SJSA1 (cell line): Measurements from ENCODE around the gene ARRDC1. TPM values are rescaled to one million over a fixed set of nuclear protein-coding genes. Genes with fewer than 3 reads are reported as not detected.

Experiments
- DNase-seq, 2 experiments: peaks; one replicate each; pipeline ENCODE4 v3.0.0-alpha.2; 2015 to 2020; ENCODE audit warnings: low spot score in 2 of 2, low read depth in 1 of 2
- H3K27ac ChIP-seq: fragments of 250-450 bp; sonication (Bioruptor Pico); 2 replicates; pipeline ENCODE4 v1.5.1; 2020; ENCODE audit warnings: mild to moderate bottlenecking, moderate library complexity
- H3K27me3 ChIP-seq: fragments of 250-450 bp; sonication (Bioruptor Pico); replicated peaks from 2 replicates; pipeline ENCODE4 v1.5.1; 2020; ENCODE audit warnings: mild to moderate bottlenecking, moderate library complexity
- H3K36me3 ChIP-seq: fragments of 250-450 bp; sonication (Bioruptor Pico); 2 replicates; pipeline ENCODE4 v1.5.1; 2020; ENCODE audit warnings: mild to moderate bottlenecking
- H3K4me1 ChIP-seq: fragments of 250-450 bp; sonication (Bioruptor Pico); replicated peaks from 2 replicates; pipeline ENCODE4 v1.6.1; 2021; ENCODE audit warnings: mild to moderate bottlenecking
- H3K4me3 ChIP-seq: fragments of 250-450 bp; sonication (Bioruptor Pico); 2 replicates; pipeline ENCODE4 v1.5.1; 2020; ENCODE audit warnings: mild to moderate bottlenecking
- H3K9me3 ChIP-seq: fragments of 250-450 bp; sonication (Bioruptor Pico); replicated peaks from 2 replicates; pipeline ENCODE4 v1.5.1; 2020; ENCODE audit warnings: mild to moderate bottlenecking
- total RNA-seq: library from RNA; depleted of rRNA; stranded (reverse); fragments of >200 nt; shearing (Covaris generic); gene quantifications from 2 replicates; pipeline ENCODE4 v1.2.3, GENCODE V29; 2014

Gene ARRDC1
- total RNA-seq, 1 experiment from 2014 or later = 8.0 TPM

- Histone ChIP-seq H3K9me3 (no peaks in the 10 kb centered on the region), H3K4me1 (no peaks in the 10 kb centered on the region), H3K36me3 (no peaks in the 10 kb centered on the region; the same call in 1 of the 2 replicates), H3K27me3 (no peaks in the 10 kb centered on the region), H3K4me3 (no peak overlapping the region), H3K27ac (no peak overlapping the region)
- DNase-seq = no peak
These were observed 24.6 kb downstream of the ARRDC1 start for GRCh38 chr9:137630126-137630525.

GRCh38 chr9:137630679-137631078 lies 25.2 kb downstream of the ARRDC1 start:
- Histone ChIP-seq H3K9me3 (no peaks in the 10 kb centered on the region), H3K4me1 (no peaks in the 10 kb centered on the region), H3K27ac (no peak overlapping the region), H3K27me3 (no peaks in the 10 kb centered on the region), H3K4me3 (no peak overlapping the region), H3K36me3 (no peaks in the 10 kb centered on the region)
- no peak for DNase-seq

GRCh38 chr9:137631345-137632229 lies 26.1 kb downstream of the ARRDC1 start:
- Histone ChIP-seq H3K27ac (no peak overlapping the region), H3K4me1 (no peaks in the 10 kb centered on the region), H3K27me3 (no peaks in the 10 kb centered on the region), H3K4me3 (no peak overlapping the region), H3K36me3 (no peaks in the 10 kb centered on the region), H3K9me3 (no peaks in the 10 kb centered on the region)
- no peak for DNase-seq

- Histone ChIP-seq H3K27ac (no peak overlapping the region), H3K9me3 (no peaks in the 10 kb centered on the region), H3K27me3 (no peaks in the 10 kb centered on the region), H3K36me3 (no peaks in the 10 kb centered on the region), H3K4me3 (no peak overlapping the region), H3K4me1 (no peaks in the 10 kb centered on the region)
- DNase-seq = no peak
These were observed 27.0 kb downstream of the ARRDC1 start for GRCh38 chr9:137632230-137633161.

- no peak overlapping the region for H3K27ac ChIP-seq
- no peak for DNase-seq
These were observed 28.5 kb downstream of the ARRDC1 start for GRCh38 chr9:137634016-137634415.

GRCh38 chr9:137638680-137639079 lies 33.2 kb downstream of the ARRDC1 start:
- H3K9me3 ChIP-seq = no peaks in the 10 kb centered on the region
- DNase-seq = no peak
- H3K4me1 ChIP-seq = no peaks in the 10 kb centered on the region
- no peak overlapping the region for H3K27ac ChIP-seq
- peaks cover under 1% of the 10 kb centered on the region; the same call in 1 of the 2 replicates for H3K36me3 ChIP-seq
- no peaks in the 10 kb centered on the region for H3K27me3 ChIP-seq
- H3K4me3 ChIP-seq = no peak overlapping the region

More at GRCh38 chr9:137634016-137634415, 28.5 kb downstream of the ARRDC1 start:
- Histone ChIP-seq H3K4me3 (no peak overlapping the region), H3K9me3 (no peaks in the 10 kb centered on the region), H3K36me3 (no peaks in the 10 kb centered on the region), H3K27me3 (no peaks in the 10 kb centered on the region), H3K4me1 (no peaks in the 10 kb centered on the region)

- H3K9me3 ChIP-seq = no peaks in the 10 kb centered on the region
- H3K27ac ChIP-seq = no peak overlapping the region
- DNase-seq = no peak
- no peaks in the 10 kb centered on the region for H3K4me1 ChIP-seq
- peaks cover 4% of the 10 kb centered on the region; the same call in 1 of the 2 replicates for H3K36me3 ChIP-seq
- H3K27me3 ChIP-seq = no peaks in the 10 kb centered on the region
- H3K4me3 ChIP-seq = no peak overlapping the region
These were observed 34.0 kb downstream of the ARRDC1 start for GRCh38 chr9:137639303-137640051.

GRCh38 chr9:137640862-137641261 lies 35.4 kb downstream of the ARRDC1 start:
- Histone ChIP-seq H3K27ac (no peak overlapping the region), H3K4me3 (no peak overlapping the region), H3K4me1 (no peaks in the 10 kb centered on the region), H3K9me3 (no peaks in the 10 kb centered on the region), H3K27me3 (no peaks in the 10 kb centered on the region), H3K36me3 (peaks cover 4% of the 10 kb centered on the region; the same call in 1 of the 2 replicates)
- DNase-seq = no peak

- Histone ChIP-seq H3K4me1 (no peaks in the 10 kb centered on the region), H3K4me3 (no peak overlapping the region), H3K9me3 (no peaks in the 10 kb centered on the region), H3K27me3 (no peaks in the 10 kb centered on the region), H3K27ac (no peak overlapping the region), H3K36me3 (peaks cover 4% of the 10 kb centered on the region; the same call in 1 of the 2 replicates)
- DNase-seq = no peak
These were observed 36.7 kb downstream of the ARRDC1 start for GRCh38 chr9:137642118-137642601.

GRCh38 chr9:137642892-137643291 lies 37.4 kb downstream of the ARRDC1 start:
- Histone ChIP-seq H3K27ac (no peak overlapping the region), H3K4me1 (no peaks in the 10 kb centered on the region), H3K9me3 (no peaks in the 10 kb centered on the region), H3K27me3 (no peaks in the 10 kb centered on the region), H3K4me3 (no peak overlapping the region), H3K36me3 (peaks cover 4% of the 10 kb centered on the region; the same call in 1 of the 2 replicates)
- no peak for DNase-seq

- Histone ChIP-seq H3K27me3 (no peaks in the 10 kb centered on the region), H3K9me3 (no peaks in the 10 kb centered on the region), H3K36me3 (peaks cover 4% of the 10 kb centered on the region; the same call in 1 of the 2 replicates), H3K27ac (no peak overlapping the region), H3K4me1 (no peaks in the 10 kb centered on the region), H3K4me3 (no peak overlapping the region)
- DNase-seq = no peak
These were observed 38.4 kb downstream of the ARRDC1 start for GRCh38 chr9:137643921-137644320.

GRCh38 chr9:137645211-137645610 lies 39.7 kb downstream of the ARRDC1 start:
- H3K27ac ChIP-seq = no peak overlapping the region
- no peaks in the 10 kb centered on the region for H3K9me3 ChIP-seq
- no peaks in the 10 kb centered on the region for H3K27me3 ChIP-seq
- H3K4me1 ChIP-seq = no peaks in the 10 kb centered on the region
- DNase-seq = no peak
- peaks cover 4% of the 10 kb centered on the region; the same call in 1 of the 2 replicates for H3K36me3 ChIP-seq
- no peak overlapping the region for H3K4me3 ChIP-seq

GRCh38 chr9:137646341-137646740 lies 40.9 kb downstream of the ARRDC1 start:
- Histone ChIP-seq H3K4me1 (no peaks in the 10 kb centered on the region), H3K9me3 (no peaks in the 10 kb centered on the region), H3K27me3 (no peaks in the 10 kb centered on the region), H3K4me3 (no peak overlapping the region), H3K36me3 (peaks cover 8% of the 10 kb centered on the region), H3K27ac (no peak overlapping the region)
- DNase-seq = no peak
